Activated T-helper 9 cell treated with anti-CD3 and anti-CD28 coated beads, Interleukin-2, amount 50 U/mL, for 16 hours (primary cell): Measurements from ENCODE around the gene NCR2.

Experiments
- DNase-seq: peaks from one replicate; pipeline ENCODE4 v3.0.0-alpha.2; 2020; ENCODE audit warnings: low read depth

NCR2 gene

DNA sequence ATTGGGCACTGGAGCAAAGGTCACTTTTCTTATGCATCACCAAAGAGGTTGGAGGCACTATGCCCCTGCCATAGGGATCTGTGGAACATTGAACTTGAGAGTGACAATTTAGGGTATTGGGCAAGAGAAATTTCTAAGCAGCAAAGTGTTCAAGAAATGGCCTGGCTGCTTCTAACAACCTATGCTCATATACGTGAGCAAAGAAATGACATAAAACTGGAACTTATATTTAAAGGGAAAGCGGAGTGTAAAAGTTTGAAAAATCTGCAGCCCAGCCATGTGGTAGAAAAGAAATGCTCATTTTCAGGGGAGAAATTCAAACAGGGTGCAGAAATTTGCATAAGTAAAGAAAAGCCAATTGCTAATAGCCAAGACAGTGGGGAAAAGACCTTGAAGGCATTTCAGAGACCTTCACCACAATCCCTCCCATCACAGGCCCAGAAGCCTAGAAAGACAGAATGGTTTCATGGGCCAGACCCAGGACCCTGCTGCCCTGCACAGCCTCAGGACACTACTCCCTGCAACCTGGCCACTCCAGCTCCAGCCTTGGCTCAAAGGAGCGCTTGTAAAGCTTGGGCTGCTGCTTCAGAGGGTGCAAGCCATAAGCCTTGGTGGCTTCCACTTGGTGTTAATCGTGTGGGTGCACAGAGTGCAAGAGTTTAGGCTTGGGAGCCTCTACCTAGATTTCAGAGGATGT, 24.4 kb downstream of the NCR2 start:
- no peak for DNase-seq

DNA sequence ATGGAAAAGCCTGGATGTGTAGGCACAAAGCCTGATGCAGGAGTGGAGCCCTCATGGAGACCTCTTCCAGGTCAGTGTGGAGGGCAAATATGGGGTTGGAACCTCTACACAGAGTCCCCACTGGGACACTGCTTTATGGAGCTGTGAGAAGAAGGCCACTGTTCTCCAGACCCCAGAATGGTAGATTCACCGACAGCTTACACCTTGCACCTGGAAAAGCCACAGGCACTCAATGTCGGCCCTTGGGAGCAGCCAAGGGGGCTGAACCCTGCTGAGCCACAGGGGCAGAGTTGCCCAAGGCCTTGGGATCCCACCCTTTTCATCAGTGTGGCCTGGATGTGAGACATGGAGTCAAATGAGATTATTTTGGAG, 24.9 kb downstream of the NCR2 start:
- no peak for DNase-seq

DNA sequence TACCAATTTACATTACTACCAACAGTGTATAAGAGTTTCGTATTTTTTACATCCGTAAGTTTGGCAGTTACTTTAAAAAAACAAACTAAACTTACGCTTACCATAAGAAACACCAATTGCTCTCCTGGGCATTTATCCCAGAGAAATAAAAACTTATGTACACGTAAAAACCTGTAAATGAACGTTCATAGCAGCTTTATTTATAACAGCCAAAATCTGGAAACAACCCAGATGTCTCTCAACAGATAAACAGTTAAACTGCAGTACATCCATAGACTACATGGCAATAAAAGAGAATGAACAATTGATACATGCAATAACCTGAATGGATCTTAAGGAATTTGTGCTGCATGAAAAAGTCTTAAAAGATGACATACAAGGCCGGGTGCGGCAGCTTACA, 30.7 kb downstream of the NCR2 start:
- DNase-seq, result no peak

DNA sequence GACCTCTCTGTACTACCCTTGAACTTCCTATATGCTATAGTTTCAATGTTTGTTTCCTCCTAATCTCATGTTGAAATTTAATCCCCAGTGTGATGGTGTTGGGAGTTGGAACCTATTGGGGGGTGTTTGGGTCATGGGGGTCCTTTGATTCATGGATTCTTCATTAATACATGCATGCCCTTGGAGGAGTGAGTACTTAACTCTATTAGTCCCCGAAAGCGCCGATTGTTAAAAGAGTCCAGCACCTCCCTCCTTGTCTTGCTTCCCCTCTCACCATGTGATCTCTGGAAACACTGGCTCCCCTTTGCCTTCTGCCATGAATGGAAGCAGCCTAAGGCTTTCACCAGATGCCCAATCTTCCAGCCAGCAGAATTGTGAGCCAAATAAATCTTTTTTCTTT, 31.7 kb downstream of the NCR2 start:
- DNase-seq, result no peak

DNA sequence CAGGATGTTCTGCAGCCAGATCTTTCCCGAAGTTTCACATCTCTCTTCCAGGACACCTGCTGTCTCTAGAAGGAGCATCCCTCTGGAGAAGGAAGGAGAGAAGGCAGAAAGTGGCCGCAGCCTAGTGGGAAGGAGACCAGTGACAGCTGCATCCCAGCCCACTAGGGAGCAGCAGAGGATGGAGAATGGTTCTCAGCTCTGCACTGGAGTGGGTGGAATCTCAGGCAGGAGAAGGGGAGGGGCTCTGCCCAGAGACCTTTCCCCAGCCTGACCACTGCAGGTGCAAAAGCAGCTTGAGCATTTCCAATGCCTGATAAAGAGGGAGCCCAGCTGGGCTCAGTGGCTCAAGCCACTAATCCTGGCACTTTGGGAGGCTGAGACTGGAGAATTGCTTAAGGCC, 32.3 kb downstream of the NCR2 start:
- no peak for DNase-seq

DNA sequence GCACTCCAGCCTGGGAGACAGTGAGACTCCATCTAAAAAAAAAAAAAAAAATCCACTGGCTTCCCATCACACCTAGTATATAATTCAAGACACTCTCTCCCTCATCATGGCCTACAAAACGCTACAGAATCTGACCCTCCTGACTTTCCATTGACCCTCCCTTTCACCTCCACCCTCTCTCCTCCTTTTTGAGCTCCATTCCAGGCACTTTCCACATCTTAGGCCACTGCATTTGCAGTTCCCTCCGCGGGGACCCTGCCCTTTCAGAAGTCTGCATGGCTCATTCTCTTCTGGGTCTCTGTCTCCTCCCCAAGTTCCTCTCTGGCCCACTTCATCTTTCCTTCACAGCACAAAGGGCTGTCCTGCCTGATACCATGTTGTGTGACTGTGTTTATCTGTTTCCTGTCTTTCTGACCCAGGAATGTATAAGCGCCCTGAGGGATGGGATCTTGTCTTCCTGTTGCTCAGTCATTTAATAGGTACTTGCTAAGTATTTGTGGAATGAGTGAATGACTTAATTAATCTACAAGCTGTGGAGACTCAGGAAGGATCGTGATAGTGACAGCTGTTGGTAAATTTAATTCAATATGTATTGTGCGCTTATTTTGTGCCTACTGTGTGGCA, 35.2 kb downstream of the NCR2 start:
- DNase-seq, result no peak

DNA sequence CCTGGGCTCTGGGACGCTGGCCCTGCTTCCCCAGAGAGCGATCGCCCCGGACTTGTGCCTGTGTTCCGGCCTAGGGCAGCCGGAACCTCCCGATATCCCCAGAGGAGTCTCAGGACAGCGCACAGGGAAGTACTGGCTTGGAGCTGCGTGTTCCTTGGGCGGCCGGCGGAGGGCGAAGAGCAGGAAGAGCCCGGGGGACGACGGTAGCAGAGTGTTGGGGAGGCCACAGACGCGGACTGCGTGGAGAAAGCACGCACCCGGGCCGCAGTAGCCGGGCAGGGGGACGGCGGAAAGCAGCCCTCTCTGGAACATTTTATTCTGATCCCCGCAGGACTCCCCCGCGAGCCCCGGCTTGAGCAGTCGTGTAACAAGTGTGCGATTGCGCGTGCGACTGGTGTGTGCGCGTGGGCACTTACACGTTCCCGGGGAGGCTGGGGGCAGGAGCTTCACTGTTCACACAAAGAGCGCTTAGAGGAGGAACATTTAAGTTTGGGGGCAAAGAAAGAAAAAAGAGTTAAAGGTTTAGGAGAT, 36.1 kb downstream of the NCR2 start:
- no peak for DNase-seq

DNA sequence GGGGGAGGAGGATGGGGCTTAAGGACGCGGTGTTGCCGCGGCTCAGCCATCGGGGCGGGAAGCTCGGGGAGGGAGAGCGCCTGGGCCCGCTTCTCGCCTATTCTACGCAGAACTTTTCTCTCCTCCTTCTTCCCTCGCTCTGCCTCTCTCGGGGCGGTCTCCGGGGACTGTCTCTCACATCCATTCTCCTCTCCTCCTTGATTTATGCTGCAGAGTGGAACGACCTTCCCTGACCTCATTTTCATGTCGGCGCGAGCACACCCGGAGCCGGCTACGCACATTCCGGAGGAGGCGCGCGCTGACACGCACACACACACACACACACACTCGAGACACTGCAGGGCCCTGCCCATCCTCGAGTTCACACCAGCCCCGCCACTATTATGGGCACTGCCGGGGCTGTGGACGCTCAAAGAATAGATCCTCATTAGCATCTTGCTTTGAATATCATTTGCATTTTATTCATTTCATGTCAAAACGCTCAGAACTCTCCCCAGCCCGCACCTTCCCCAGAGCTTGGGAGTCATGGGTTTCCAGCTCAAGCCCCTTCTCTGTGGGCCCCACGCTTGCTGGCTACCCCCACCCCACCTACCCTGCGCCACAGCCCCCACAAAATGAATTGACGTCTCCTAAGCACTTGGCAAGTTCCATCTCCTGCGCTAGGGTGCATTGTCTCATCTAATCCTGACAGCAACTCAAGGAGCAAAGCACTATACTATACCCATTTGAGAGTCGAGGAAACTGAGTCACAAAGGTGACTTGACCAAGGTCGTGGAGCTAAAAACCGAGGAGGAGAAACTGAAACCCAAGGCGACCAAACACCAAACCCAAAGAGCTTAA, 36.8 kb downstream of the NCR2 start:
- DNase-seq, result no peak

DNA sequence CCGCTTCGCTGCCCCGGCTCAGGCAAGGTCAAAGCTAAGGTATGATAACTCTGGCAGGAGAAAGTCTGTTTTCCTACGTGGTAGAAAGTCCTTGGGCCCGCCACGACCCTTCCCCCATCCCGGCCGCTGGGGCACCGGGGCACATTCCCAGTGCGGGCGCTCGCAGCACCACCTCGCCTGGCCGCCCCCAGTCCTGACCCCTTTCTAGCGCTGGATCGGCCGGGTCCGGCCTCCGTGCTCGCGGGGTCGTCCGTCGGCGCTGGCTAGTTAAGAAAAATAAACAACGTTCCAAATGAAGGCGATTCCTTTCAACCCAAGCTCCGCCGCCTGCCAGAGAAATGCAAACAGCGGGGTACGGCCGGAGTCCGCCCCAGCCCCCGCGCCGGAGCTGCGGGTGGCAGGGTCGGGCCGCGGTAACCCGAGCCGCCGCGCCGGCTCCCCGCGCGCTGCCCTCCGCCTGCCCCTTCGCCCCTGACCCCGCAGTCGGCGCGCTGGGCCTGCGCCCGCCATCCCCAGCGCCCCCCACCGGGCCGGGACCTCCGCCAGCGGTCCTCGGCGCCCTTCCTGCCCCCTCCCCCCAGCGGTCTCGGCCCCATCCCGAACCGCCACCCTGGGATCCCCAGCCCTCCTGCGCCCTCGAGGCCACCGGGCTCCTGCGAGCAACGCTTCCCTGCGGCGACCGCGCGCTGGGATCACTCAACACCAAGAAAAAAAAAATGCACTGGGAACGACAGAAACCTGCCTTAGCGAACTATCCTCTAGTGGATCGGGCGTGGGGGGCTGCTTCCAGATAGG, 37.6 kb downstream of the NCR2 start:
- no peak for DNase-seq

DNA sequence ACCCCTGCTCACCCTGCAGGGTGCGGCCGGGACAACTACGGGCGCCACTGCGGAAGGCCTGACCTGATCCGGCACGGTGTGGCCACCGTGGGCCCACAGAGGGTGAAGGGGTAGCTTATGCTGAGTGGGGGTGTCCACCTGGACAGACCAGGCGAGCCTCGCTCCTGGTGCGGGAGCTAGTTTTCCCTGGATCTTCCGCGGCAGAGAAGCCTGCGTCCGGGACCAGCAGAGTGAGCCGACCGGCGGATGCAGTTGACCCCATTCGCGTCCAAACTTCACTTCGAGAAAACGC, 38.2 kb downstream of the NCR2 start:
- no peak for DNase-seq

DNA sequence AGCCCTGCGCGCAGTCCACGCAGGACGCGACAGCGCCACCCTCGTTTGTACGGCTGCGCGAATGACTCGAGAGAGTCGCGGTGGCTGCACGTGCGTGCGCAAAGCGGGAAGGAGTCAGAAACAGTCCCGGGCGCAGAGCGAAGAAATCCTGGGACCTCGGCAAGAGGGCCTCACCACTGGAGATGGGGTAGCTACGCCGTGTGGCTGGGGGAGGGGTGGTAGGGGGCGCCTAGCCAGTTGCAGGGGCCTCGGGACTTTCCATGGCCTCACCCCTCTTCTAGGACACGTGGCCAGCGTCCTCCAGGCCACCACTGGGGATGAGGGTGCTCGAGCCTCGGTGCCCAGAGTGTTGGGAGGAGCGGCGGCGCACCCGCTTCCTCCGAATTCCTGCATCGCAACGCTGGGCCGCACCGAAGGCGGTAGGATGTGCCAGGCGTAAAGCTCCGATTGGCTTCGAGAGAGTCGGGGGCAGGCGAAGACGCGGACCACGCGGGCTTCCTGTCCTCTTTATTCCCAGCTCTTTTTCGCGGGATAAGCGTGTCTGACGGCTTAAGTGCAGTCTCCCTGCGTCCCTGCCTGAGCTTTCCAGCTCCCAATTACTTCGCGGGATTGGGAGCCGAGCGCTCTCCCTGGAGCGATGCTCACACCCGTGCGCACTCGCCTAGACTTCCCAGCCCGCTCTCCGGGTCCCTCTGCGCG, 38.7 kb downstream of the NCR2 start:
- DNase-seq, result no peak

DNA sequence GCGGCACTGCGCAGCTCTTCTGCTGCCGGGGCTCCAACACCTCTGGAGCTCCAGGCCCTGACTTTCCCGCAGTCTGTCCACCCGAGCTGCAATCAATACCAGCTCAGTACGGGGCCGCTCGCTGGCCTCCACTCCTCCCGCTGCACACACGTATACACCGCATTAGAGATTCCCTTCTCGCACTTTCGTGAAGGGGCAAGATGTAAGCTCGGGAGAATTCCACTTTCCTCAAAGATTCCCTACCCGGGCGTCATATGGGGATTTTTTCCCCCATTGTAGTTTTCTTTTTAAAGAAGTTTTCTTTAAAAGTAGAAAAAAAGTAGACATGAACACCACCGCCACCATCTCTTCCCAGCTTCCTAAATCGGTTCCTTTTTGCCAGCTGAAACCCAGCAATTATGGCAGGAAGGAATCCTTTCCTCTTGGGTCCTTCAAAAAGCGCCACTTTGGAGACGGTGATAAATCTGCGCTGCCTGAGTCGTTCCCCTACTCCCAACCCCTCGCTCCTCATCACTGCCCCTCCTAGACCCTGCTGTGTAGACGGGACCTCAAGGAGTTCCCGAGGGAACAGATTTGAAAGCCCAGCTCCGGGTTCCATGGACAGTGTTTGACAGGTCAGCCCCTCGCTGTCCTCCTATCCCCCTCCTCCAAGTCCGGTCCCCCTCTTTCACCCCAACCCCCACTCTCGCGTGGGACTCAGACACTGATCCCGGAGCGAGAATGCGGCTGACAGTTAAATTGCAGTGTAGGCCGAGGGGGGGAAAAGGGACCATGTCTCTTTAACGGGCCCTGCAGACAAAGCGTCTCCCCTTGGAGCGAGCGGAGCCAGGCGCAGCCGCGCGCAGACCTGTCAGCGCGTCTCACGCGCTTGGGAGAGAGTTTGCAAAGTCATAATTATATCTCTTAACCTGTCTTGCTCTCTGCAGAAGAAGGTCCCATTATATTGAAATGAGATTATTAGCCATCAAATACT, 39.5 kb downstream of the NCR2 start:
- no peak for DNase-seq

DNA sequence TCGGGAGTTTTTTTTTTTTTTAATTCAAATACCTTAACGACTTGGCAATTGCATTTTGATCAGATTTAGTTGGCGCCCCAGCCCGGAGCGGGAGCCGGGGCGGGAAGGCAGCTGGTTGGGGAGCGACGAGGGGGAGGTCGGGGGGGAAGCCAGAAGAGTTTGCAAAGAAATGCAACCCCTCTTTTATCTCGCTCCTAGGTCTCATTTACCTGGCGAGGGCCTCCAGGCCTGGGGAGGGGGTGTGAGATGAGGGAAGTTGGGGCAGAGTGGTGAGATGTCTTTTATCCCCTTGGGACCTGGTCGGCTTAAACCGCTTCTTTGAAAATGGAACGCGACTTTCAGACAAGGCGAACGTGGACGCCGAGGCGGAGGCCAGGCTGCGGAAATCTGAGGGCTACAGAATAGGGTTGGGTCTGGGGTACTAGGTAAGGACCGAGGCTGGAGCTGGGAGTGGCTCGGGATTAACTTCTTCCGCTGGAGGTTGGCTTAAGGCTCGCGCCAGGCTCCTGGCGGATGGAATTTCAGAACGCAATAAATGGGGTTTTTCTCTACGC, 40.3 kb downstream of the NCR2 start:
- no peak for DNase-seq

DNA sequence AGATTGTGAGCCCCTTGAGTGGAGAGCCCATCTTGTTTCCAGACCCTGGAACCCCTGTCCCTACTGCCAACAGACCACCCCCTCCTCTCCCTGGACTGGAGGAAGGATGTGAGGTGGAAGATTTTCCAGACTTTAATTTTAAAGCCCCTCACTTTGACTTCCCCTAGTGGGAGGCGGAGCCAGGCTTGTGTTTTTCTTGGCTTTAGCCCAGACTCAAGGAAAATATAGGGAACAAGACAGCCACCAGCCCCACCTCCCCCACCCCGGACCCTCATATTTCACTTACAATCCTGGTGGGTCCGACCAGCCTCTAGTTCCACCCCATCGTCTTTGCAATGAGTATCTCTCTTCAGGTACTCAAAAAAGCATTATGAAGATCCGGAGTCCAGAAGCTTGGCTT, 40.8 kb downstream of the NCR2 start:
- DNase-seq, result no peak

DNA sequence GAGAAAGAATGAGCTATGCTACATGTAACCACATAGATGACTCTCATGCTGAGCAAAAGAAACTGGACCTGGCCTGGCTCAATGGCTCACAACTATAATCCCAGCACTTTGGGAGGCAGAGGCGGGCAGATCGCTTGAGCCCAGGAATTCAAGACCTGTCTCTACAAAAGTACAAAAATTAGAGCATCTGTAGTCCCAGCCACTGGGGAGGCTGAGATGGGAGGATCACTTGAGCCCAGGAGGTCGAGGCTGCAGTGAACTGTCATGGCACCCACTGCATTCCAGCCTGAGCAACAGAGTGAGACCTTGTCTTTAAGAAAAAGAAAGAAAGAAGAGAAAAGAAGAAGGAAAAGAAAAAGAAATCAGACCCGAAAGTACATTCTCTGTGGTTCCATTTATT, 41.7 kb downstream of the NCR2 start:
- DNase-seq, result no peak

DNA sequence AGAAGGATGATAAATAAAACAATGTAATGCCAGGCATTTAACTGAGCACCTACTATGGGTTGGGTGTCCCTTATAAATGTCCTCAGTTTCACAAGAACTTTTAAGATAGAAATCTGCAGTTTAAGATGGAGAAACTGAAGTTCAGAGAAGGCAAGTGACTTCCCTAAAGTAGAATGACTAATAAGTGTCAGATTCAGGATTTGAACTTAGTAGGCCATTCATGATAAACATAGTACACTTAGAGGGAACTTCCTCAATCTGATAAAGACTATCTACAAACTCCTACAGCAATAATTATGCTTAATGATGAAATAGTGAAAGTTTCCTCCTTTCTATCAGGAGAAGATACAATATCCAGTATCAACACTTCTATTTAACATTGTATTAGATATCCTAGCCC, 43.9 kb downstream of the NCR2 start:
- no peak for DNase-seq

DNA sequence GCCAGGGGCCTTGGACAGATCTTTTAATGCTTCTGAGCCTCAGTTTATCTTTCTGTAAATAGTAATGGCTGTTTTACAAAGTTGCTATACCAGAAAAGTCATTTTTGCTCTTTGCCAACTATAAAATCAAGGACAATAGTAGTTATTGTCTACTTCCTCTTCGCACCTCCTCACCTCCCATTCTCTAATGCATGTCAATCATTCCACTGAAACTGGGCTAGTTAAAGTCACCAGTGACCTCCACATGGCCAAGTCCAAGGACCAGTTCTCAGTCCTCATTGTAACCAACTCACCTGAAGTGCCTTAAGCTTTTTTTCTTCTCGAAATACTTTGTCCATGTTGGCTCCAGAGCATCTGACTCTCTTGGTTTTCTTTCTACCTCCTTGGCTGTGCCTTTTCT, 51.2 kb downstream of the NCR2 start:
- no peak for DNase-seq

DNA sequence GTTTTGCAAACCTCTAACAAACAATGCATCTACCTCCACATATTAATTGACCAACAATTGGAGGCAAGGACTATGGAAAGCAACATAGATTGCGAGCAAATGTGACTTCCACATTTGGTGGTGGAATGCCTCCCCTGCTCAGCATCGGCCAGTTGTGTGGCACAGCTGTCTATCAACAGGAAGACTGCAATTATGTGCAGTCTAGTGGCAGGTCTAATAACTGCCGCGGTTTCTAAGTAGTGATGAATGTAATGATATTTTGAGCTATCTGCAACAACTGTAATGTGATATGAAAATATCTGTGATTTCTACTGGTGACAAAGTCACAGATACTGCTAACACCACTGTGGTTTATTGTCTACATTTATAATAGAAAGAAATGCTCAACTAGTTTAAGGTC, 56.8 kb downstream of the NCR2 start:
- DNase-seq, result no peak

DNA sequence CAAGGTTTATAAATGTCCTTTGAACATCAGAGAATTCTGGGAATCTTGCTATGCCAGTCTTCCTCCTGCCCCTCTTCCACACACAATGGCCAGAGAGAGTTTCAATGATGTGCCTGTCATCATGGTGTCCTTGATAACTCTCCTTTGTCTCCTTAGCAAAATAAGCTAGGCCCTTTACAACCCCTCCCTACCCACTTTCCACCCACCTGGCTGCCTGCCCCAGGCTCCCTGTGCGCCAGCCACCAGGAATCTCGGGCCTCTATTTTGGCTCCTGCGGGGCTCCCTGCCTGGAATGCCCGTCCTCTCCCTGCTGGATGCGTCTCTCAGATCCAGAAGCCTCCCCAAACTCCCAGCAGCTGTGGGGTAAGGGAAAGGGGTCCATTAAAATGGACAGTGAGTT, 60.9 kb downstream of the NCR2 start:
- no peak for DNase-seq

DNA sequence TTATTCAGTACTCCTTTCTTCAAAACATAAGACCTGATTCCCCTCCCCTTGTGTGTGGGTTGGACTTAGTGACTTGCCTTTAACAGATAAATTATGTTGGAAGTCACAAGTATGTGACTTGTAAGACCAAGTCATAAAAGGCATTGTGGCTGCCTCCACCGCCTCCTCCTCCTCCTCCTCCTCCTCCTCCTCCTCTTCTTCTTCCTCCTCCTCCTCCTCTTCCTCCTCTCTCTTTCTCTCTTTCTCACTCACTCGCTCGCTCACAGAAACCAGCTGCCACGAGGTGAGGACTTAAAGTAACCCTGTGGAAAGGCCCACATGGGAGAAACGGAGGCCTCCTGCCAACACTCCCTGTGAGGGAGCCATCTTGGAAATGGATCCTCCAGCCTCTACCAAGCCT, 64.0 kb downstream of the NCR2 start:
- DNase-seq, result no peak
